Right renal cortex interstitium (tissue), 3 donors: Measurements from ENCODE around the gene CDKL4. TPM values are rescaled to one million over a fixed set of nuclear protein-coding genes. Genes with fewer than 3 reads are reported as not detected.
"Not testable (repeated sequence)": the region's sequence is repeated elsewhere in the genome, so short reads cannot be mapped to it uniquely, and the experiment has no call there.

Source experiments
- DNase-seq, 3 donors: peaks; one replicate each; pipeline ENCODE4 v3.0.0-alpha.2; 2013; ENCODE audit warnings: low read depth in 3 of 3, low spot score in 2 of 3
- polyA plus RNA-seq, 3 donors: library from polyadenylated mRNA; unstranded; fragments of 120-200 nt; gene quantifications; one replicate each; pipeline ENCODE4 v1.2.1, GENCODE V29; 2013; ENCODE audit not compliant: insufficient read length in 3 of 3

The CDKL4 gene
- polyA plus RNA-seq, 3 donors: 0.81 to 1.0 (median 0.90) TPM

GRCh38 chr2:39145906-39146421 is 97.8 kb downstream of the CDKL4 start:
- DNase-seq: no peak

GRCh38 chr2:39144416-39144815 is 99.4 kb downstream of the CDKL4 start:
- no peak for DNase-seq

- DNase-seq: no peak
These were observed 100.7 kb downstream of the CDKL4 start for GRCh38 chr2:39142904-39143605.

- DNase-seq: no peak
These were observed 102.2 kb downstream of the CDKL4 start for GRCh38 chr2:39141334-39142271.

- DNase-seq: not testable (repeated sequence)
These were observed 102.8 kb downstream of the CDKL4 start for GRCh38 chr2:39140948-39141333.

GRCh38 chr2:39140322-39140847 is 103.4 kb downstream of the CDKL4 start:
- DNase-seq: no peak

- no peak for DNase-seq
These were observed 104.1 kb downstream of the CDKL4 start for GRCh38 chr2:39139511-39140237.

GRCh38 chr2:39138837-39139211 is 104.9 kb downstream of the CDKL4 start:
- DNase-seq: no peak

GRCh38 chr2:39138187-39138836 is 105.5 kb downstream of the CDKL4 start:
- not testable (repeated sequence) for DNase-seq

- DNase-seq: no peak
These were observed 107.0 kb downstream of the CDKL4 start for GRCh38 chr2:39136799-39137198.

- DNase-seq: no peak
These were observed 108.0 kb downstream of the CDKL4 start for GRCh38 chr2:39135690-39136259.

- DNase-seq: no peak
These were observed 110.4 kb downstream of the CDKL4 start for GRCh38 chr2:39133215-39133851.

- DNase-seq: no peak
These were observed 114.8 kb downstream of the CDKL4 start for GRCh38 chr2:39128919-39129391.

- no peak for DNase-seq
These were observed 115.8 kb downstream of the CDKL4 start for GRCh38 chr2:39127973-39128372.

Other genes with a start within 250 kb of the CDKL4 start
- 10 to 100 TPM; 45.9 to 57.1 (median 47.5) TPM for gene SOS1, start 122.9 kb downstream of the CDKL4 start, polyA plus RNA-seq
- 10 to 100 TPM; 73.4 to 84.4 (median 82.0) TPM for gene MAP4K3, start 193.3 kb upstream of the CDKL4 start, polyA plus RNA-seq